HG03103 (cell line): ENCODE measurements around the gene IRX3.

Experiments used
- ATAC-seq: cut with Tn5 transposase; IDR thresholded peaks from one replicate; pipeline ENCODE4 v1.9.1; 2021; ENCODE audit warnings: low read depth; ENCODE audit not compliant: unreplicated experiment

The IRX3 gene

DNA sequence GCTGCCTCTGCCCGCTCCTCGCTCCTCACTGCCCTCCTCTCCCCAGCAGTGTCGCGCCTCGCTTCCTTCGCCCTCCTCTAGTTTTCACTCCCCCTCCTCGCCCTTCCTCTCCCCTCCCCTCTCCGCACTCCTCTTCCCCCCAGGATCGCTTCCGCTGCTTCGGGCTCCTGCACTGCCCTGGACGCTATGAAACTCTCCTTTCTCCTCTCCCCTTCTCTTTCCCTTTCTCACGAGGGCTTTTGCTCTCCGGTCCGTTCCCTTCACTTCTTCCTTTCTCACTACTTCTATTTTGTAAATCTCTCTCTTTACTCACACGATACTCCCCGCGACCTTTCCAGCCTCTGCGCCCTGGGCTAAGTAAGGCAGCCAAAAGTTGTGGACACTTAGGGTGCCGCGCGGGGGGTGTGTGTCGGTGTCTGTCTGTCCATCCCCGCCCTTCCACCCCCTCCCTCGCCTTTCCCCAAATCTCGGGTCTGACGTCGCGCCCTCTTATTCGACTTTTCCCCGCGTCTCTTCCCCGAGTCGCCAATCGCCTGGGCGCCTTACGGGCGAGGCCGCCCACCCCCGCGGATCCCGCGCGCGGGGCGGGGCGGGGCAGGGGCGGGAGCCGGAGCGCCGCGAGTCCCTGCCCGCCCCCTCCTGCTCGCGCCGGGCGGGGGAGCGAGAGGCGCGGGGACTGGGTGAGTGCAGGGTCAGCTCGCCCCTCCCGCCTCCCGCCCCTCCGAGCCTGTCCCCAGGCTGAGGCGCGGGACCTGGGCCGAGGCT, at the start of gene IRX3:
Gene IRX3, minus strand, starts transcription at position 422 of the 765 bp plus-strand sequence. CDS start 737 bp downstream, outside the sequence.
- no peak for ATAC-seq

GRCh38 chr16:54335230-54335629, 48.6 kb upstream of the IRX3 start:
- ATAC-seq, result no peak

DNA sequence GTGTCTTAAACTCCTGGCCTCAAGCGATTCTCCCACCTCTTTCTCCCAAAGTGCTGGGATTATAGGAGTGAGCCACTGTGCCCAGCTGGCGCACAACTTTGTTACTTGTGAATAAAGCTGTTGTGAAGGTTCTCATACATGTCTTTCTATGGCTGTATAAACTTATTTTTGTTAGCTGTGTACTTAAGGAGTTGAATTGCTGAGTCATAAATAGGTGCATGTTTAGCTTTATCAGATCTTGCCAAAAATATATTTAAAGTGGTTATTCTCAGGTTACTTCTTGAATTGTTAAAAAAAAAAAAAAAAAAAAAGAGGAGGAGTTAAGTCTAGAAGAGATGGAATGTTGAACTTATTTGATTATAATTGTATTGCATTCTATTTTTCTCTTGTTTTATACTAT, 47.6 kb upstream of the IRX3 start:
- no peak for ATAC-seq

DNA sequence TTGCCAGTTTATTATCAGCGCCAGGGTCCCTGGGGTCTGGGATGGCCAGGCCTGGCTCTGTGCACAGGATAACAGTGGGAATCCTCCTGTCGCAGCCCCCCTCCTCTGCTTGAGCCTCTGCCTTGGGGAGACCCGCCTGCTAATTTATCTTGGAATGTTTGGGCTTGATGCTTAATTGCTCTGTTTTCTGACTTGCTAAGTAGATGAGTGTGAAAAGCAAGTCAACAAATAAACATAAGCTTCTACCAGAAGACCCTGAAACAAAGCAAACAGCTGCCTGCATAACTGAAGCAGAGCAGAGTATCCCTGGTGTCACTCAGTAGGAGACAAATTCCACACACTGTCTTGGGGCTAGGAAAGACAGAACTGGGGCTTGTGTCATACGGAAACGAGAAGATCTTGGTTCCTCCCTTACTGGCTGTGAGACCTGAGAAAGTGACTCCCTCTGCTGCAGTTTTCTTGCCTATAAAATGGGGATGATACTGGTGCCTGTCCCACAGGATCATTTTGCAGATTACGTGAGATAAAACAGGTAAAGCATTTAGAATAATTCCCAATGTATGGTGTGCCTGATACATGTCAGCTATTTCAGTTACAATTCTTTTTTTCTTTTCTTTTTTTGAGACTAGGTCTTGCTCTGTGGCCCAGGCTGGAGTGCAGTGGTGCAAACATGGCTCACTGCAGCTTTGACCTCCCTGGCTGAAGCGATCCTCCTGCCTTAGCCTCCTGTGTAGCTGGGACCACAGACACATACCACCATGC, 44.8 kb upstream of the IRX3 start:
- no peak for ATAC-seq

- ATAC-seq, result no peak
Measured at GRCh38 chr16:54327609-54328008, 41.0 kb upstream of the IRX3 start.

DNA sequence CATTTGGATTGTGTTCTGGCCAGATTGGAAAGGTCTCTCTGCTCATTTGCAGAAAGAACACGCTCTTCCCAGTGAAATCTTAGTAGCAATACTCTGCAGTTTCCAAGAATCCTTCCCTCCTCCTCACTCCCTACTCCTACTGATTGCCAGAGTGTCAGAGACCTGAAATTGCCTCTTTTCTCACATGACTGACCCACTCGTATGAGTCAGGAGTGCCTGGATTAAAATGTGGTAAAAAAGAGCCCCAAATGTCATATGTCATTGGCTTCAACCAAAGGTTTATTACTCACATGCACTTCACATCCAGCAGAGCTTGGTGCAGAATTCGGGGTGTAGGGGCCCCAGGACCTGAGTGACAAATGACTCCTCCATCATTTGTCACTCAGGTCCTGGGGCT, 39.7 kb upstream of the IRX3 start:
- no peak for ATAC-seq

DNA sequence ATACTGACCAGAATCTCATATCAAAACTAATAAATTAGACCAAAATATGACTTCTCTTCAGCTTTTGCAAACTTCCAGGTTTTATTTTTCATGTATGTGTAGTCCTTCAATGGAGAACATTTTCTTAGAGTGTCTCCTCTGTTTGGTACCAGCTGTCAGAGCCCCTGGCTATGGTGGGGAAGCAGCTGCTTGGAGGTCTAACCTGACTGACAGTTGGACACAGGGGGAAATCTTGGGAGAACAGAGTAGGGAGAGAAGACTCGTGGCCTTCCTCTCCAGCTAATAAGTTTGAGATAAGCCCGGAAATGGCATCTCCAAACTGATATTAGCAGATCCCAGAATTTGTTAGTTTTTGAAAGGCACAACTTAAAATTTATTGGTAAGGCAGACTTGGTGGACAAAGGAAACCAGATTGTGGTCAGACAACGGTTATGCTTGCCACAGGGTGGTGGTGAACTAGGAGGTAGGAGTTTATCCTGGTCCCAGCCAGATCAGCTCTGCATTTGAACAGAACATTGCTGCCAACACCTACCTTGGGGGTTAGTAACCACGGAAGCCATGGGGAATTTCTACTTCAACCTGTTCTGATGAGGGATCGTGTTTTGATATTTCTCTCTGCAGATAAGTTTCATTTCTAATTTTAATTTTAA, 39.2 kb upstream of the IRX3 start:
- no peak for ATAC-seq

GRCh38 chr16:54324716-54325115, 38.1 kb upstream of the IRX3 start:
- no peak for ATAC-seq

DNA sequence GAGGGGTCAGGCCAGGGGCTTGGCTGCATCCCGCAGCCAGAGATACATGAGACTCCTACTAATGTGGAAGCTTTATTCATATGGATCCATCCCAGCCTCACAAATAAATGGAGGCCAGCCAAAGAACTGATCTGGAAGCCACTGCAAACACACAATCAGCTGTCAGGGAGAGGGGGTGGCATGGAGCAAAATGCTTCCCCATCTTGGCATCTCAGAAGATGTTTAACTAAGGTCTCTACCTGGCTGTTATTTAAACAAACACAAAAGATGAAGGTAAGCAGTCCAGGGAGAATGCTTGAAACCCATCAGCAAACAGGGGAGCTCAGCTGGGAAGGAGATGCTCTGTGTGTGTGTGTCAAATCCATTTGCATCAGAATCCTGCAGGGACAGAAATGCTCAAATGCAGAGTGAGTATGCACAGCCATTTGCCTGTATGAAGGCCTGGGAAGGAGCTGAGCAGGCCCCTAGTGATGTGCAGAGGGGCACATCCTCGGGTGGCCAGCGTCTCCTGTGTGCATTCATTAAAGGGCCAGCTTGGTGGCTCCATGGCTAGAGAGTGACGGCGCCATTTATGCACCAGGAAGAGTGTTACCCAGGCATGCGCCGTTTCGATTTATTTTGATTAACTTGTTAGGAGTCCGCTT, 34.2 kb upstream of the IRX3 start:
- ATAC-seq, result no peak

DNA sequence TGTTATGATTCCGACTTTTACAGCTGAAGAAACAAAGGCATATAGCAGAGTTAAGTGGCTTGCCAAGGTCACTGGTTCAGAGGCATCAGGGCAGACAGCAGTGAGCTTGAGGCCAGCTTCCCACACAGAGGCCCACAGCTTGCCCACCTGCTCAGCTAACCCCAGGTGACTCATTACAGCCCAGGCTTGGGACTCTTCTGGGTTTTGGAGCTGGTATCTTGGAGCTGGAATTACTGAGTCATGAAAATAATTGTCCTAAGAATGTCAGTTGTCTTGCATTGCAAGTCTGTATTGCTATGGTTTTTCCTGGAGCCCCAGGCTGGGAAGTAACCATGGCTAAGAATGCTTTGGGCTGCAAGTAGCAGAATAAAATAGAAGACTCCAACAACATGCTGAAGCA, 32.4 kb upstream of the IRX3 start:
- no peak for ATAC-seq

- ATAC-seq, result no peak
Measured at GRCh38 chr16:54317101-54317611, 30.6 kb upstream of the IRX3 start.

DNA sequence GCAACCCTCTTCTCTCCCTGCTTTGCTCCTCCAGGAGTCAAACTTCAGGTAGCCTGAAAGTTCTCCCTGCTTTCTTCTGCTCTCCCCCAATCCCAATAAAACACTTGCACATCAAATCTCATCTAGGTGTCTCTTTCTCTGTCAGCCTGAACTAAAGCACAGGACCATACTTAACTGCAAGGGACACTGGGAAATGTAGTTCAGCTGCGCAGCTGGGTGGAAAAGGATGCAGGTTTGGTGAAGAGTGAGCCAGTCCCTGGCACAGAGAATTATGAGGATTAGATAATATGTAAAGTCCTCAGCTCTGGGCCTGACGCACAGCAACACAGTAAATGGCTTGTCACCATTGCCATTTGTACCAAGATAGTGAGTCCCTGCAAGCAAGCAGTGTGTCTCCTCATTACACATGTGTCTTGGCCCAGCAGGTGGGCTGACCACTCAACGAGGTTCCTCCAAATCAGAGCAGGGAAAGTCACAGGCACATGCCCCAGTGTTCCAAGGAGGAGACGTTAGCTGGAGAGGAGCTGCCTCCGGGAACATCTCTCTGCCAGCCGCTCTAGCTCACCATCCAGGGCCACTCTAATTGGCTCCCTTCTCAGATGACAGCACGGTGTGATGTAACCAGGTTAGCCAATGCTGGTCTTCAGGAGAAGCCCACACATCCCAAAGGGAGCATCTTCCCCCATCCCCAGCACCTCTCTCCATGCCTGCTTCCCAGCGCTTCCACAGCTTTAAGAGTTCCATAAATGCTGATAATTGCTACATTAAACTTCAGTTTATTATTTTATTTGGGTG, 29.7 kb upstream of the IRX3 start:
- no peak for ATAC-seq

GRCh38 chr16:54313789-54314188, 27.2 kb upstream of the IRX3 start:
- no peak for ATAC-seq

DNA sequence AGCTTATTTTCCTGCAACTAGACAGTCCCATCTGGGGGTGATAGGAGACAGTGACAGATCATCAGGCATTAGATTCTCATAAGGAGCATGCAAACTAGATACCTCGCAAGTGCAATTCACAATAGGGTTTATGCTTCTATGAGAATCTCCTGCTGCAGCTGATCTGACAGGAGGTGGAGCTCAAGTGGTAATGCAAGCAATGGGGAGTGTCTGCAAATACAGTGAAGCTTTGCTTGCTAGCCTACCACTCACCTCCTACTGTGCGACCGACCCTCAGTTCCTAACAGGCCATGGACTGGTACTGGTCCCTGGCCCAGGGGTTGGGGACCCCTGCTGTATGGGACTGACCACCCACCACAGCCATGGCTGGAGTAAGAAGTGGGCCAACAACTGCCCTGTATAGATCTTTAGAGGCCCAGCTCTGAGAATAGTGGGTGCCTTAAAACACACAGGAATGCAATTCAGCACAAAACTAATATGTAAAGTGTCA, 26.0 kb upstream of the IRX3 start:
- ATAC-seq, result no peak

- no peak for ATAC-seq
Measured at GRCh38 chr16:54309341-54309740, 22.8 kb upstream of the IRX3 start.

GRCh38 chr16:54305080-54305479, 18.5 kb upstream of the IRX3 start:
- no peak for ATAC-seq

DNA sequence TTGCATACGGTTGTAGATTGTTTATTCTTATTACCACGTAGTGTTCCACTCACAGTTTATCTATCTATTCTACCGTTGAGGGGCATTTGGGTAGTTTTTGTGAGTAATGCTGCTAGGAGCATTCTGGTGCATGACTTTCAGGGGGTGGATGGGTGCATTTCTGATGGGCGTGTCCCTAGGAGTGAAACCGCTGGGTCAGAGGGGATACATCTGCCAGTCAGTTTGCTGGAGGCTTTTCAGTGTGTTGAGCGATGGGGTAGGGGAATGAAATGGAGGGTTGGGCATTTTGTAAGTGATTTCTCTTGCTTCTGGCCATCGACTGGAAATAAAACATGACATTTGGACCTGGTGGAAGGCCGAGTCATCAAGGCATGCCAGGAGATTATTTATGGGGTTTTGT, 17.0 kb upstream of the IRX3 start:
- ATAC-seq, result no peak

- ATAC-seq, result no peak
Measured at GRCh38 chr16:54297154-54297553, 10.6 kb upstream of the IRX3 start.

DNA sequence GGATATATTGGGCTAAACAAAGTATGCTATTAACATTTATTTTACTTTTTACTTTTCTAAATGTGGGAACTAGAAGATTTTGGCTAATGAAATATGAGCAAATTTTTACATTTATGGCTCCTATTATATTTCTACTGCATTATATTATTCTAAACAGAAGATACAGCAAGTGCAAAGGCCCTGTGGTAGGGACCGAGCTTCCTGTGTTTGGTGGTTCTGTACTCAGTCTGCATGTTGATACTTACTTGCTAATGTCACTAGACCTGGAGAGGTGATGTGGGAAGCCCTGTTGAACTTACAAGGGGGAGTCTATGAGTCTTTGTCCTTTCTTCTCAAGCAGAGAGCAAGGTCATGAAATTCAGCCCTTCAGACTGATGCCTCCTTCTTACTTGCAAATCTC, 10.0 kb upstream of the IRX3 start:
- no peak for ATAC-seq
